ENCODE measurements around the gene RABL3.
A peak's percentile ranks its signal among the peaks of the same experiment; 100 is the strongest.

The RABL3 gene

GRCh38 chr3:120749843-120750242 lies 7.5 kb upstream of the RABL3 start:
- H3K36me3 ChIP-seq (replicated peaks; ENCODE audit: low read depth, low read length): peaks cover 29% of the 10 kb centered on the region
- no peaks in the 10 kb centered on the region for H4K20me1 ChIP-seq (ENCODE audit: insufficient read depth, low read length)
- no peak overlapping the region for H3K9ac ChIP-seq (ENCODE audit: low read length)
- H3K4me3 ChIP-seq (ENCODE audit: low read length): no peak overlapping the region
- no peaks in the 10 kb centered on the region for H3K27me3 ChIP-seq (ENCODE audit: low read depth, low read length)
- H3K79me2 ChIP-seq (ENCODE audit: low read length): peaks cover 34% of the 10 kb centered on the region
- TF ChIP-seq CTCF (IDR thresholded peaks at IDR 0.05; ENCODE audit: low read depth, low read length): no peak
- no peak for TF ChIP-seq EZH2phosphoT487 (IDR thresholded peaks at IDR 0.05; ENCODE audit: low read depth)
- H3K27ac ChIP-seq (ENCODE audit: low read length): no peak overlapping the region
- H3K4me1 ChIP-seq (ENCODE audit: low read length): no peaks in the 10 kb centered on the region
- no peaks in the 10 kb centered on the region for H3K9me3 ChIP-seq (ENCODE audit: insufficient read depth, low read length)
- H3K4me2 ChIP-seq (ENCODE audit: low read length): no peak overlapping the region
- H2AFZ ChIP-seq (ENCODE audit: low read depth, low read length): no peak overlapping the region

GRCh38 chr3:120745466-120745865 lies 3.1 kb upstream of the RABL3 start:
- no peak overlapping the region for H2AFZ ChIP-seq (ENCODE audit: low read depth, low read length)
- peaks cover 15% of the 10 kb centered on the region for H3K4me1 ChIP-seq (ENCODE audit: low read length)
- no peaks in the 10 kb centered on the region for H3K9me3 ChIP-seq (ENCODE audit: insufficient read depth, low read length)
- H3K9ac ChIP-seq (ENCODE audit: low read length): no peak overlapping the region
- peaks cover 65% of the 10 kb centered on the region for H3K79me2 ChIP-seq (ENCODE audit: low read length)
- H3K27me3 ChIP-seq (ENCODE audit: low read depth, low read length): no peaks in the 10 kb centered on the region
- peaks cover 7% of the 10 kb centered on the region for H3K36me3 ChIP-seq (replicated peaks; ENCODE audit: low read depth, low read length)
- H3K27ac ChIP-seq (ENCODE audit: low read length): no peak overlapping the region
- TF ChIP-seq CTCF (IDR thresholded peaks at IDR 0.05; ENCODE audit: low read depth, low read length): no peak
- no peak for TF ChIP-seq EZH2phosphoT487 (IDR thresholded peaks at IDR 0.05; ENCODE audit: low read depth)
- H3K4me3 ChIP-seq (ENCODE audit: low read length): no peak overlapping the region
- no peaks in the 10 kb centered on the region for H4K20me1 ChIP-seq (ENCODE audit: insufficient read depth, low read length)
- no peak overlapping the region for H3K4me2 ChIP-seq (ENCODE audit: low read length)

- peaks cover 58% of the 10 kb centered on the region for H3K79me2 ChIP-seq (ENCODE audit: low read length)
Measured at GRCh38 chr3:120743556-120744195, 1.4 kb upstream of the RABL3 start.

More at GRCh38 chr3:120743556-120744195, 1.4 kb upstream of the RABL3 start:
- no peak for TF ChIP-seq EZH2phosphoT487 (IDR thresholded peaks at IDR 0.05; ENCODE audit: low read depth)
- no peak for TF ChIP-seq CTCF (IDR thresholded peaks at IDR 0.05; ENCODE audit: low read depth, low read length)
- H2AFZ ChIP-seq (ENCODE audit: low read depth, low read length): no peak overlapping the region
- no peaks in the 10 kb centered on the region for H3K9me3 ChIP-seq (ENCODE audit: insufficient read depth, low read length)
- no peaks in the 10 kb centered on the region for H3K27me3 ChIP-seq (ENCODE audit: low read depth, low read length)
- peak overlapping the region; percentile 99 for H3K4me2 ChIP-seq (ENCODE audit: low read length)
- H3K4me1 ChIP-seq (ENCODE audit: low read length): peaks cover 15% of the 10 kb centered on the region
- peak overlapping the region; percentile 86 for H3K9ac ChIP-seq (ENCODE audit: low read length)
- H3K36me3 ChIP-seq (replicated peaks; ENCODE audit: low read depth, low read length): peaks cover 7% of the 10 kb centered on the region
- H3K4me3 ChIP-seq (ENCODE audit: low read length): peak overlapping the region; percentile 95
- no peak overlapping the region for H3K27ac ChIP-seq (ENCODE audit: low read length)
- H4K20me1 ChIP-seq (ENCODE audit: insufficient read depth, low read length): no peaks in the 10 kb centered on the region

Data from OCI-LY3 (cell line).